SK-MEL-5 (cell line): ENCODE measurements around the gene YRDC. TPM values are rescaled to one million over a fixed set of nuclear protein-coding genes. Genes with fewer than 3 reads are reported as not detected.
A peak's percentile ranks its signal among the peaks of the same experiment; 100 is the strongest.

Source experiments
- DNase-seq: peaks from one replicate; pipeline ENCODE4 v3.0.0-alpha.2; 2016; ENCODE audit warnings: low read depth, low spot score
- in situ Hi-C: cut with HindIII; loops from 2 replicates; pipeline ENCODE4 v1.10.0; 2016; ENCODE audit warnings: low sequenced_read_pairs, high pct_unique_total_duplicates, low pct_unique_long_range_greater_than_20kb
- polyA plus RNA-seq, 2 experiments: library from polyadenylated mRNA; depleted of rRNA; stranded (reverse); fragments of >200 nt; gene quantifications; 2 replicates each; pipeline ENCODE4 v1.2.3, GENCODE V29; 2015
- total RNA-seq: library from RNA; depleted of rRNA; stranded (reverse); fragments of >200 nt; shearing (Covaris generic); gene quantifications from 2 replicates; pipeline ENCODE4 v1.2.3, GENCODE V29; 2014; rRNA removed

Gene YRDC
- 55.2 and 58.2 TPM in 2 replicates for total RNA-seq
- polyA plus RNA-seq (2015; cell fraction: cytosol; rRNA removed): 32.5 and 38.3 TPM in 2 replicates
- 14.5 and 22.3 TPM in 2 replicates for polyA plus RNA-seq (2015; cell fraction: nucleus; rRNA removed)

DNA sequence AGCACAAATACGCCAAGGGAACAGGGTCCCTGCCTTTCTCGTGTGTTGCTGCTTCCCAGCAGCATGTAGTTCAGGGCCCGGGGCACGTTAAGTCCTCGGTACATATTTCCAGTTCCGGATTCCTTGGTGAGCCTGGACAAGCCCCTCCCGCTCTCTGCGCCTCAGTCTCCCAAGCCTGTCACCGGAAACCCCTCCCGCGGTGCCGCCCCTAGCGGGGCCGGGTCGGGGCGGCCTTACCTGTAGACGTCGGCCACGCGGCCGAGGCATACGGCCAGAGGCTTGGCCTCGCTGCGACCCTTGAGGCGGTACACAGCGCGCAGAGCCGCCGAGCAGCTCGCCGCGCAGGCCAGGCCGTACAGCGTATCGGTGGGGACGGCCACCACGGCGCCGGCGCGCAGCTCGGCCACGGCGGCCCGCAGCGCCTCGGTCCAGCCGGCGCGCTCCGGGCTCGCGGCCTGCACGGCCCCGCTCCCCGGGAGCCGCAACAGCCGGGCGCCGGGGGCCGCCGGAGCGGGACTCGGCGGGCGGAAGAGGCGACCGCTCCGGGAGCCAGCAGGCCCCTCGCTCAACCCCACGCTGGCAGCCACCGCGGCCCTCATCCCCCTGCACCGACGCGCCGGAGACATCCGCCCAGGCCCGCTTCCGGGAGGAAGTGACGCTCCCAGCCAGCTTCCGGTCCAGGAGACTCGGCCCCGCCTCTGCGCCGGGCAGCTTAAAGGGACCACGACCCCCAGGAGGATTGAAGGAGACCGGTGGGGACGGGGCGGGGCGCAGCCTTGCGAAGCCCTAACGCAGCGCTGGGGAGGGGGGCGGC lies at the start of gene YRDC, which contains the start of gene C1orf122:
YRDC (minus strand) TSS at position 654 of the 814 bp plus-strand sequence; CDS start at position 626, 28 bp downstream.
C1orf122 (plus strand) TSS at position 236 of the 814 bp plus-strand sequence. CDS start 615 bp downstream, outside the sequence.
- in situ Hi-C loops: no loop called here
- peak; percentile 92 for DNase-seq

- in situ Hi-C loops: no loop called here
- DNase-seq: no peak
These were observed 46.4 kb upstream of the YRDC start for GRCh38 chr1:37854406-37854805.

- in situ Hi-C loops: no loop called here
- no peak for DNase-seq
These were observed 45.1 kb upstream of the YRDC start for GRCh38 chr1:37853157-37853556.

DNA sequence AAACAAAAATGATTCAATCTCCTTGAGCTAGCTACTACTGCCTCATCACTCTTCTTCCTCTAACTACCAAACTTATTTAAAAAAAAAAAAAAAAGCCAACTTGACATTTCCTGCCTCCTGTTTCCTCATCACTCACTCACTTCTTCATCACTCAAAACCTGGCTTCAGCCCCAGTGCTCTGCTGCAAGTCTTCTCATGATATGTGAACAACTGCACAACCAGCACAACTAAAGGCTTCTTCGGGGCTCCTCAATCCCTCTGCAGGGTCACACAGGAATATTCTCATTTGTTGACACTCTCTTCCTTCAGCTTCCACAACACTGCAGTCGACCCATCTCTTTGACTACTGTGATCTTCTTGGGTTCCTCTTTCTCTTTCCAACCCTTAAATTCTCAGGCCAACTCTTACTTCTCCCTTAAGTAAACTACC lies 43.8 kb upstream of the YRDC start:
- no peak for DNase-seq
- in situ Hi-C loops: no loop called here

DNA sequence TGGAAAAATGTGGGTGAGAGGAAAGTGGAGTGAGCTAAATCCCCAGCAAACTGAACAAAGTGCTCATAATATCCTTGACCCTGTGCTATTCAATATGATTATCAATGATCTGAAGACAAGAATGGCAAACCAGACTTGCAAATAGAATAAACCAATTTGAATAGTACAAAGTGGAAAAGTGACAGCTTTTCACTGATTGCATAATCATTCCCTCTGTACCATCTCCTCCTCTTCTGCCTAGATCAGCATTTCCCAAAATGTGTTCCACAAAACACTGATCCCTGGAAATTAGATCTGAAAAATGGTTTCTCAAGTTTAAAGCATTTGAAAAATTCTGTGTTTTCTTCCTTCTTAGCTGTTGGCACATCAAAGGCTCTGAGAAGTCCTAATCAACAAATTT lies 43.3 kb upstream of the YRDC start:
- no peak for DNase-seq
- in situ Hi-C loops: no loop called here

- in situ Hi-C loops: no loop called here
These were observed 42.4 kb upstream of the YRDC start for GRCh38 chr1:37850352-37850955.

DNA sequence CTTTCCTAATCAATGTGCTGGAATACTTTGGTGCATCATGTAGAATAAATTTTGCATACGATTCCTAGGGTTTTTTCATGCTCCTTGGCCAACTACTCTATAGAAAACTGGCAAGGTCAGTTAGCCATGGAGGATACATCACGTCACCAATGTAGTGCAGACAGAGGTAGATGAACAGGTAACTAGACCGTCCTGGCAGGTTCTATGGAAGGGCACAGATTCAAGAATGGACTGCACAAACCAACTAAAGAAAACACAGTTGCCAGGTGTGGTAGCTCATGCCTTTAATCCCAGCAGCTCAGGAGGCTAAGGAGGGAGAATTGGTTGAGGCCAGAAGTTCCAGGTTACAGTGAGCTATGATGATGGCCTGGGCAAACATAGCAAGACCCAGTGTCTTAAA lies 41.5 kb upstream of the YRDC start:
- in situ Hi-C loops: no loop called here

More at GRCh38 chr1:37850352-37850955, 42.4 kb upstream of the YRDC start:
- DNase-seq: no peak

GRCh38 chr1:37846647-37847339 lies 38.8 kb upstream of the YRDC start:
- DNase-seq: no peak
- in situ Hi-C loops: no loop called here

More for the DNA sequence above, 41.5 kb upstream of the YRDC start:
- no peak for DNase-seq

DNA sequence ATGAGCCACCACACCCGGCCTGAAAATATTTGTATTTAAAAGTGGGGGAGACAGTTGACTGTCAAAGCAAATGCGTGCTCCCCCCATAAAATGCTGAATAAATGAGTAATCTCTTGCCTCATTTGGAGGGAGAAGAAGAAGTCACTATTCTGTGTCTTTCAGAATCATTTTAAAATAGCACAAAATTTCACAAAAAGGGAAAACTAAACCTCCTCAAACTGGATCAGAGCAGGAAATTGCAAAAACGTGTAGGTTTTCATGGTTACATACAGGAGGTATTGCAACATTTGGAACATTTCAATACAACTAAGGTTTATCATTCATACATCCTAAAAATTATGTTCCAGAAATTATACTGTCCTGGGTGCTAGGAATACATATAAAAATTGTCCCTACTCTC lies 37.8 kb upstream of the YRDC start:
- in situ Hi-C loops: no loop called here
- no peak for DNase-seq

DNA sequence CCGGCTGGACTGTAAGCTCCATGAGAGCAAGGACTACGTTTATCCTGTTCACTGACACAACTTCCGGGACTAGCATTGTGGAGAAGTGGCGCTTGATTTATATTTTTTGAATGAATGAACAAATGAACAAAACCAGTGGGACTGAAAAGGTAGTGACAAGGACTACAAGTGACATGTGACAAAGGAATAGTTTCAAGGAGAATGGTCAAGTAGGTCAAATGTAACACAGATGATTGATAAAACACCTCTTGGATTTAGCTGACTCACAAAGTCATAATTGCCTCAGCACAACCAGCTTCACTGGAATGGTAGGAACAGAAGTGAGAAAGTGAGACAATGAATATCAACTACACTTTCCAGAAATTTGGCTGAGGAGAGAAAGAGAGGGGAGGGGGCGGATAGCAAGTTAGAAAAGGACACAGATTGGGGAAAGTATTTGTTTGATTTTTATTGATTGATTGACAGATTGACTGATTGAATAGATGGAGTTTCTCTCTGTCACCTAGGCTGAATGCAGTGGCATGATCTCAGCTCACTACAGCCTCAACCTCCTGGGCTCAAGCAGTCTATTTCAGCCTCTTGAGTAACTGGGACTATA lies 37.1 kb upstream of the YRDC start:
- DNase-seq: no peak
- in situ Hi-C loops: no loop called here

DNA sequence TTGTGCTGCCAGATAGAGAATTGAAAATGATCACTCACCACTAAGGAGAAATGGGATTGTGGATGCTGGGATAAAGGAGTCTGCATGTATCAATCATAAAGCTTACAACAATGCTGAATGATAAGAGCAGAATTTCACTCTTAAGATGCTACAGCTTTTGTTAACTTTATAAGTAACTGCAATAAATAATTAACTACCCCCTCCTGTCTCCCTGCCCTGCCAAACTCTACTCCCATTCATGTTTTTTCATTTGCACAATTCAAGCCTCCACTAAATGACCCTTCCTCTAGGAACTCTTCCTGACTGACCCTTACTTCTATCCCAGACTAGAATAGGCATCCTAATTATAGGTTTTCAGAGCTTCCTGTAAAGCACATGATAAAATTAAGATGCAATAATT lies 36.5 kb upstream of the YRDC start:
- DNase-seq: no peak
- in situ Hi-C loops: no loop called here

DNA sequence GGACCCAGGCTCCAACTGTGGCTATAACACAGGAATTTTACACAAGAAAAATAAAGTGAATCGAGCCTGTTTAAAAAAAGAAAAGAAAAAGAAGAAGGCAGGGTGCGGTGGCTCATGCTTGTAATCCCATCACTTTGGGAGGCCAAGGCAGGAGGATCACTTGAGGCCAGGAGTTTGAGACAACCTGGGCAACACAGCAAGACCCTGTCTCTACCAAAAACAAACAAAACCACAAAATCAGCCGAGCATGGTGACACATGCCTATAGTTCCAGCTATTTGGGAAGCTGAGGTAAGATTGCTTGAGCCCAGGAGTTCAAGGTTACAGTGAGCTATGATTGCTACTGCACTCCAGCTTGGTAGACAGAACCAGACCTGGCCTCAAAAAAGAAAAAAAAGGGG lies 33.6 kb upstream of the YRDC start:
- in situ Hi-C loops: no loop called here
- DNase-seq: no peak

DNA sequence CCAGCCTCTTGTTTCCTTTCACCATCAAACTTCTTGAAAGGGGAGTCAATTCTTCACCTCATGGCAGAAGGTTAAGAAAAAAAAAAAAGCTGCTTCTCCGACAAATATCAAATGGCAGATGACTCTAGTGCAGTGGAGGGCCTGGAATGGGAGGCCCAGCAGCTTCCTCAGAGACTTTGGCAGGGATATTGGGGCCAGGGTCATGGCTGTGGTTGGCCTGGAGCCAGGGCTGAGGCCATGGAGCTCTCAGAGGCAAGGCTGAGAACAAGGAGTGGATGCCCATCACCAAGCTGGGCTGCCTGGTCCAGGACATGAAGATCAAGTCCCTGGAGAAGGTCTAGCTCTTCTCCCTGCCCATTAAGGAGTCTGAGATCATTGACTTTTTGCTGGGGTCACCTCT lies 32.7 kb upstream of the YRDC start:
- DNase-seq: no peak
- in situ Hi-C loops: no loop called here

DNA sequence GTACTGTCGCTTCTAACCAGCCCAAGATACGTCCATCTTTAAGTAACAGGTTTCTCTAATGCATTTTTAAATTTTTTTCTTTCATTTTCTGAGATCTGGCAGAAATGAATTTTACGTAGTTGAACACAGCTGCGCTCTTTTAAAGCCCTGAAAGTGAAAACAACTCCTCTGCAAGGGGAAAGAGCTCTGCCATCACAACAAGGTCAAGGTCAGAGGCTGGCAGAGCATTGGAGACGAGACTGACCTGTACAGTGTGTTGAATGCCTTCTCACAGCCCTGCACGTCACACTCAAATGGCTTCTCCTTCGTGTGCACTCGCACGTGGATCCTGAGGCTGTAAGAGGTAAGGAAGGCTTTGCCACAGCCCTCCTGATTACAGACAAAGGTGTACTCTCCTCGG lies 31.7 kb upstream of the YRDC start:
- in situ Hi-C loops: no loop called here

GRCh38 chr1:37836788-37837187 lies 28.8 kb upstream of the YRDC start:
- in situ Hi-C loops: no loop called here

More for the DNA sequence above, 31.7 kb upstream of the YRDC start:
- no peak for DNase-seq

GRCh38 chr1:37831809-37832208 lies 23.8 kb upstream of the YRDC start:
- in situ Hi-C loops: no loop called here

More at GRCh38 chr1:37836788-37837187, 28.8 kb upstream of the YRDC start:
- DNase-seq: no peak

GRCh38 chr1:37831109-37831508 lies 23.1 kb upstream of the YRDC start:
- DNase-seq: no peak
- in situ Hi-C loops: no loop called here

More at GRCh38 chr1:37831809-37832208, 23.8 kb upstream of the YRDC start:
- no peak for DNase-seq
